Stimulated activated CD4-positive, alpha-beta T cell treated with anti-CD3 and anti-CD28 coated beads, Interleukin-1b, Interleukin-23, amount 100 ng/mL, for 24 hours (primary cell): Measurements from ENCODE around the gene RAB3C.
"Not testable (repeated sequence)": the region's sequence is repeated elsewhere in the genome, so short reads cannot be mapped to it uniquely, and the experiment has no call there.

Experiments used
- DNase-seq, 4 experiments: peaks; one replicate each; pipeline ENCODE4 v3.0.0-alpha.2; 2020; ENCODE audit warnings: low read depth in 4 of 4, low spot score in 1 of 4

RAB3C gene

DNA sequence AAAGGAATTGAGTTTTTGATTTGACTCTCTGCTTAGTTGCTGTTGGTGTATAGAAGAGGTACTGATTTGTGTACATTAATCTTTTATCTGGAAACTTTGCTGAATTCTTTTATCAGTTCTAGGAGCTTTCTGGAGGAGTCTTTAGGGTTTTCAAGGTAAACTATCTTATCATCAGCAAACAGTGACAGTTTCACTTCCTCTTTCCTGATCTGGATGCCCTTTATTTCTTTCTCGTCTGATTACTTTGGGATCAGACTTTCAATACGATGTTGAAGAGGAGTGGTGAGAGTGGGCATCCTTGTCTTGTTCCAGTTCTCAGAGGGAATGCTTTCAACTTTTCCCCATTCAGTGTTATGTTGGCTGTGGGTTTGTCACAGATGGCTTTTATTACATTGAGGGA is 17.7 kb downstream of the RAB3C start:
- not testable (repeated sequence) for DNase-seq

DNA sequence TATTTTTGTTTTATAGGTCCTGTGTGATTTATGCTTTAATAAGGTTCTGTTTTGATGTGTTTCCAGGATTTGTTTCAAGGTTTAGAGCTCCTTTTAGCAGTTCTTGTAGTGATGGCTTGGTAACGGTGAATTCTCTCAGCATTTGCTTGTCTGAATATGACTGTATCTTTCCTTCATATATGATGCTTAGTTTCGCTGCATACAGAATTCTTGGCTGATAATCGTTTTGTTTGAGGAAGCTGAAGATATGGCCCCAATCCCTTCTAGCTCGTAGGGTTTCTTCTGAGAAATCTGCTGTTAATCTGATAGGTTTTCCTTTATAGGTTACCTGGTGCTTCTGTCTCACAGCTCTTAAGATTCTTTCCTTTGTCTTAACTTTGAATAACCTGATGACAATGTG is 20.0 kb downstream of the RAB3C start:
- not testable (repeated sequence) for DNase-seq

DNA sequence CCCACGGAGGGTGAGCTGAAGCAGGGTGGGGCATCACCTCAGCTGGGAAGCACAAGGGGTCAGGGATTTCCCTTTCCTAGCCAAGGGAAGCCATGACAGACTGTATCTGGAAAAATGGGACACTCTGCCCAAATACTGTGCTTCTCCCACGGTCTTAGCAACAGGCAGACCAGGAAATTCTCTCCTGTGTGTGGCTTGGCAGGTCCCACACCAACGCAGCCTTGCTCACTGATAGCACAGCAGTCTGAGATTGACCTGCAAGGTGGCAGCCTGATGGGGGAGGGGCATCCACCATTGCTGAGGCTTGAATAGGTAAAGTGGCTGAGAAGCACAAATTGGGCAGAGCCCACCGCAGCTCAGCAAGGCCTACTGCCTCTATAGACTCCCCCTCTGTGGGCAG is 23.2 kb downstream of the RAB3C start:
- DNase-seq: no peak

DNA sequence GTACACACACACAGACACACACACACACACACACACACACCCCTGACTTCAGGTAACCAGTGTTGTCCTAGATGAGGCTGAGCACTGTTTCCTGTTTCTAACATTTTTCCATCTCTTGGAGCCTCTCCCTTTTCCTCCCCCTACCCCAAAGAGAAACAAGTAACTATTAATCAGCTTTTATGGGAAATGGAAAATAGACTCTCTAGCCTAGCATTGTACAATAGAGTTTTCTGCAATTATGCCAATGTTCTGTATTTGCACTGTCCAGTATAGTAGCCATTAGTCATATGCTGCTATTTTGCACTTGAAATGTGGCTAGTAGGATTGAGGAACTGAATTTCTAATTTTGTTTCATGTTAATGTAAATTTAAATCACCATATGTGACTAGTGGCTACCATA is 33.1 kb downstream of the RAB3C start:
- DNase-seq: no peak

DNA sequence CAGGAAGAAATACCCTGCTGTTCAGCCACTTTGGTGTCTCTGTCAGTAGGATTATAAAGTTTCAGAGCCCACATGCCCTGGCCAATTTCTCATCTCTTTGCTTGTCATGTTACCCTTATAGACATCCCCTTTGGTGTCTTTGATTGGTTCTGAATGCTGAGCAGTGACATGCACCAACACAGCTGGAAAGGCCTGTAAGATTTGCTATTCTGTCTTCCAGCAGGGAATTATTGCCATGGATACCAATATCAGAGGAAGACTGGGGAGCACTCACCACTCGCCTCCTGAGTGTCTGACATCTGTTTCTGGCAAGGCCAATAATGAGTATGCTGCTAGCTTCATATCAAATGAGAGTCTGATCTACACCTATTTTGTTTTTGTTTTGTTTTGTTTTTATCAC is 34.4 kb downstream of the RAB3C start:
- no peak for DNase-seq

DNA sequence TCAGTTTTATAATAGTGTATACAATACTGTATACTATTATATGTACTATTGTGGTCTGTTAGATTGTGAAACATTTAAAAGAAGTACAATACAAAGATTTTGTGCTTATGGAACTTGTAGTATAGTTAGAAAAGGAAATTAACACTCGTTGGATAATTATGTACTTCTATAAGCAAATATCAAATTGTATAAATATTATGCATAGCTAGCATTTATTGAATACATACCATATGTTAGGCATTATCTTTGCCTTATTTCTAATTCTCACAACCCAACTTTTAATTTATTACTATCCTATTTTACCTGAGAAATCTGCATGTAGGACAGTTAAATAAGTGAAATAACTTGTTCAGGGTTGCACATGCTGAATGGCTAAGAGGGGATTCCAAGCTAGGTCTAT is 37.5 kb downstream of the RAB3C start:
- no peak for DNase-seq

DNA sequence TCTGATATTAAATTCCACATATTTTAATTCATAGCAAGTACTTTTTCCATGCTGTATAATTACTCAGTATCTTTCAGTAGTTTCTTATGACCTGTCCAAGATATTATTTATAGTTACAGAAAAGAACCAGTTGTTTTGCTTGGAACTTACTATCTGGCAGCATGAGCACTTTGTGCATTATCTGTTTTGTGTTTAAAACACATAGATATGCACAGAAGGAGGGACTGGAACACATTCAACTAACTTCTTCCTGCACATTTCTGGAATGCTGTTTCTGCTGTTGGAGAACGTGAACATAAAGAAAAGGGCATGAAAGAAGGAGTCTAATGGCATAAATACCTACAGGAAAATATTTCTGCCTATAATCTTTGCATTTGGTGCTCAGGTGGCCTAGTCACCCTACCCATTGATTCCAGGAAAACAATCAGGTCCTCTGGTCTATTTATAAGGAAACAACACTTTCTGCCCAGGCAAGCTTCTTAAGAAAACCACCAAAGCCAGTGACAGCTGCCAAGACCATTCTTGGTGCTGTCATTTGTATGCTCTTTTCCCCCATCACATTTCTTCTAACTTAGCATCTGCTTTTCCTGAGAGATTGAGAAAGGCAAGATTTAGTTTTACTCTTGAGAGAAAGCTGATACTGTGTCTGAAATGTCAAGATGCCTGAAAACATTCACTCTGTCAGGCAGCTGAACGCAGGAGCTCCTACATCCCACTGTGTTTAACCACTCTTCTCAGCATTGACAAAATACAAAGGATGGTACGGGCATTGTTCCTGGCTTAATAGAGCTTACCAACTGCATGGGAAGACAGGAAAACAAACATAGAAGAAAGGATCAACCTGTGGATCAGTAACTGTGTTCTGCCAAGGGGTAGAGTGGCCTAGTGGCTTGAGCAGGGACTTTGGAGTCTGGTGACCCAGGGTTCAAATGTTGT is 40.3 kb downstream of the RAB3C start:
- no peak for DNase-seq

DNA sequence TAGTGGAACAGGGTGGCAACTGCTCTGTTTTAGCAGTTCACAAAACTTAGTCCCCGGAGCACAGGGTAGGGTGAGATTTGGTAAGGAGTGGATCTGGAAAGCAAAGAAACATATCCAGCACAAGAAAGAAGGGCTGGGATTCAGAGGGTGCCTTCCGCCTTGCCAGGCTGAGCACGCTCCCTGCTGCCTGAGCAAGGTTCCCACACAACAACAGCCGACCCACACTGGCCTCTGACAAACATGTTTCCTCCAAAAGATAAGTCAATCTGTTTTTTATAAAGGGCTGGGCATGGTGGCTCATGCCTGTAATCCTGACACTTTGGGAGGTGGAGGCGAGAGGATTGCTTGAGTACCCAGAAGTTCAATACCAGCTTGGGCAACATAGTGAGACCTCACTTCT is 45.8 kb downstream of the RAB3C start:
- DNase-seq: no peak

DNA sequence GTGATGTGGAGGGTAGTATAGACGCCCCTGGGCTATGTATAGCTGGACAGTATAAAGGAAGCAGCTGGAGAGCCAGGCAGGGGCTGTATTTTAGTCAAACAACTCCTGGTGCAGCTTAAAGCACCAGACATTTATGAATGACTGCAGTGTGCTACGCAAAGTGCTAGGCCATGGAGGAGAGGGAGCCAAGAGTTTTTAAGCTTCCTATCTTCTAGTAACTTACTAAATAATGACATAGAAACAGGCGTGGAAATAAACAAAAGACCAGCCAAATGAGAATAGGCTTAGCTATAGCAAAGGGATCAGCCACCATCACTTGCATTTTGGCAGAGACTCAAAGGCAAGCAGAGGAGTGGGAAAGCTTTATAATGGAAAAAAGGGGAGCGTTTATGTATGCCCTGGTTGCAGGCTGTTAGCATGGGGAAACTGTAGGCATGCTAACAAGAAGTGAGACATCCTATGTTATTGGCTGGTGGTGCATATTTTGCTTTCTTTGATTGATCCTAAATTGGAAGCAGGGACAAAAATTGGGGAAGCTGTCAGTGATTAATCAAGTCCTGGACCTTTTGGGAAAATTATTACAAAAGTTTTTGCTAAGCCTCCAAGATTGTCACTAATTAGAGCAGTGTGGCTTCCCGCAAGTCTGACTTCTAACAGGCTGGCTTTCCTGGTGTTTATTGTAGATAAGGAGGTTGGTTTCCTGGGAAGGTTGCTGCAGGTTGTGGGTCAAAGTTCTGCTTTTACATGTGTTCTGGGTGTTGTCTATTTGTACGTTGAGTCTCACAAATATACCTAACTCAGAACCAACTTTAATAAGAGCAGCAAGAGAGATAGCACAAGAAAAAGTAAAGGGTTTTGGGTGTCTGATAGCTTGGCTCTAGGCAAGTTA is 46.6 kb downstream of the RAB3C start:
- DNase-seq: no peak

DNA sequence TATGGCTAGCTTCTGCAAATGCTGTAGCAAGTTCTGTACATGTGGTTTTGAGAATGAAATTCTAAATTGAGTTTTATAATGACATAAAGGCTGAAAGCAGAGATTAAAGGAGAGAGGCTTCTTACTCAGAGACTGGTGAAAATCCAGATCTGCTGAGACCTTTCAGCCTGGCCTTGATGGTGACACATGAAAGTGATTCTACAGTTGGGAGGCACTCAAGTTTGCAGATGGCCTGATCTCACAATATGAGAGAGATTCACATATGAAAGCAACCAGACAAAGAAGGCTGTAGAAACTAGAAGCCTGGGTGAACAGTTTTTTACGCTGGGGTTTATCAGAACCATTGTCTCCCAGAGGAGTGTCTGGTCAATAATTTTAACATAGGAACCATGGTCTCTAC is 49.0 kb downstream of the RAB3C start:
- DNase-seq: no peak

DNA sequence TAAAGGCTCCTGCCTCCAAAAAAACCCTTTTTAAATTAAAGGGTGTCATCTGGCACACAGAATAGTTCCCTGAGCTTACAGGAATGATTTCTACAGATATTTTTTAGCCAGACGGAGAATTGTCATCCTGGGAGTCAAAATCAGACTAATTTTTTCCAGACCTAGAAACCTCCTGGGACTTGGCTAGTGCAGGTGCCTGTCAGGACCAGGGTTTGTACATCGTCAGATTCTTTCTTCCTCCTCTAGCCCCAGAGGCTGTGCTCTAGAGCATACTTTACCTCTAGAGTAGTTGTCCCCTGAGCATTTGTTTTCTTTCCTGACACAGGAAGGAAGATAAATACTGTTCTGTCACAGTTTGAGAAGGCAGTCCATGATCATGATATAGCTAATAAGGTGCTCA is 52.5 kb downstream of the RAB3C start:
- no peak for DNase-seq

DNA sequence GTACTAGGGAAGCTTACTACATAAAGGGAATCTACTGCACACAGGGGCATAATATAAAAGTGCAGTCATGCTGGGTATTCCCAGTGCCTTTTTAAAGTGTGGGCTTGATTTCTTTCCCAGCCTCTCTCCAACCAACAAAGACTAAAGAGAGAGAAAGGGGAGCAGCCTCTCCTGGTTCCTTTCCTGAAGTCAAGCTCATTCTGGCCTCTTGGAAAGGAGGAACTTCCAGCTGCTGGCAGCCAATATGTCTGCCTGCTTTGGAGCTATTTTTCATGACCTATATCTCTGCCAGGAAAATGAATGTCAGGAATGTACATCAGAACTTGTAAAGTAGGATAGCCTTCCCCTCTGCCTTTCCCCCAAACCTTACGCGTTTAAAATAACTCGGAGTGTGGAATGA is 57.1 kb downstream of the RAB3C start:
- DNase-seq: no peak

DNA sequence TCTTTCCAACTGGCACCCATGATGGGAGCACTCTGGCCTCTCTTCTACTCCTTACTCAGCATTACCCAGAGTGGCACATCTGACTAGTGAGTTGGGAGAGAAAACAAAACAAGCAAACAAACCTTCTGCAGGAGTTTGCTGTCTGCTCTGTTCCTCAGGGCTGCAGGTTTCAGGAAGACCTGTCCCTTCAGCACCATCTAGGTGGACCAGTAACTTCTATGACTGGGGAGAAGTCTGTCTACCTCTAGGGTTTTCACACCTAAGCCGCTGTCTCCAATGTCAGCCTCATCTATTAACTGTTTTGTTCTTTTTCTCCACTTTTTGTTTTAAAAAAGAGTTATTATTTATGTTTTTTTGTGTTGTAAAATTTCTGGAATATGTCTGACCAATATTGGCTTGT is 58.7 kb downstream of the RAB3C start:
- DNase-seq: no peak

DNA sequence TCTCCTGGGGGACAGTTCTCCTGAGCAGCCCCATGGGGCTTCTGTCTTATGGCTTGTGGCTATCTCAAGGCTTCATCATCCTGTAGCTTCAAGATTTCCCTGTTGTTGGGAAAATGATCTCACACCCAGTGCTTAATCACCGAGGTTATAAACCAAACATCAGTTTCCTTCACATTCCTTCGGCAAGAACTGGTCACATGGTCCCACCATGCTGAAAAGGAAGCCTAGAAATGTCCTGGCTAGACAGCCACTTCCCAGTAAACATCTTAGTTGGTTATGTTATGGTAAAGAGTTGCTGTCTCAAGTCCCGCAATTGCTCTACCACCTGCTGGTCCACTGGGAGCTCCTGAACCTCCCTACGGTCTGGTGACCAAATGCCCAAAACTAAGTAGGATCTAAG is 66.0 kb downstream of the RAB3C start:
- no peak for DNase-seq

DNA sequence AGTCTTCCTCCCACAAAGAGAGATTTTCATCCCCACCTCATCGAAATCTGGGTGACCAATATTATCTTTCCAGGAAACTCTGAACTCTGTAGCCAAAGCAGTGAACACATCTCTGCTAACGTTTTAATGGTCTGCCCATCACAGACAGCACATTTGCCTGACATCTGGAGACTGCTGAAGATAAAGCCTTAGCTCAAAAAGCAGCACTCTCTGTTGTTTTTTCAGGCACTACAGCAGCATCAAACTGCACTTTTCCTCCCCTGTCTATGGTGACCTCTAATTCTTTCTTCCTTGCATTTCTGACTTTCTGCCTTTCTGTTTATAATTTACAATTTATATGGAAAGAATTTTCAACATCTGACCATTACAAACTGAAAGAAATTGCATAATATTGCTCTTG is 66.8 kb downstream of the RAB3C start:
- DNase-seq: no peak

DNA sequence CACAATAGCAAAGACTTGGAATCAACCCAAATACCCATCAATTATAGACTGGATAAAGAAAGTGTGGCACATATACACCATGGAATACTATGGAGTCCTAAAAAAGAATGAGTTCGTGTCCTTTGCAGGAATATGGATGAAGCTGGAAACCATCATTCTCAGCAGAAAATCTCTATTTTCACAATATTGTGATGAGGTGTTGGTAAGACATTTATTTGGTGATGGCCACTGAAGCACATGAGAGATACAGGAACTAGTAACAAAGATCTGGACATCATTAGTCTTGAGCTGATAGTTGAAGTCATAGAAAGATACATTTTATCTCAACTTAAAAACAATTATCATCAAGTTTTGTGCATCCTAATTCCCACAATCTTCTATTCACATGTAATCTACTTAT is 70.6 kb downstream of the RAB3C start:
- no peak for DNase-seq

DNA sequence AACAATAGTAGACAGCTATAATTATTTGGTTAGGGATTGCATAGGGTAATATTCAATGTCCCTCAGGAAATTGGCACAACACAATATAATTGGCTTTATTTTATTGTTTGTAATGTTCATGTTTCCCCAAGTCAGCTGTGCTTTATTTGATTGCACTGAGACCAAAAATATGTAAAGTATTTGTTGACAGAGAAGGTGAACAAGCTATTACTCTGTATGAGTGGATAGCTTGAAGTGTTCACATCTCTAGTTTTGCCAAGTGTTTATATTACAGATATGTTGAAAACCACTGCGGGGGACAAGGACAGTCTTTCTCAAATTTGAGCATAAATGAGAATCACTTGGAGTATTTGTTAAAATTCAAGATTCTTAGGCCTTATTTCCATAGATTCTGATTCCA is 83.3 kb downstream of the RAB3C start:
- DNase-seq: no peak

DNA sequence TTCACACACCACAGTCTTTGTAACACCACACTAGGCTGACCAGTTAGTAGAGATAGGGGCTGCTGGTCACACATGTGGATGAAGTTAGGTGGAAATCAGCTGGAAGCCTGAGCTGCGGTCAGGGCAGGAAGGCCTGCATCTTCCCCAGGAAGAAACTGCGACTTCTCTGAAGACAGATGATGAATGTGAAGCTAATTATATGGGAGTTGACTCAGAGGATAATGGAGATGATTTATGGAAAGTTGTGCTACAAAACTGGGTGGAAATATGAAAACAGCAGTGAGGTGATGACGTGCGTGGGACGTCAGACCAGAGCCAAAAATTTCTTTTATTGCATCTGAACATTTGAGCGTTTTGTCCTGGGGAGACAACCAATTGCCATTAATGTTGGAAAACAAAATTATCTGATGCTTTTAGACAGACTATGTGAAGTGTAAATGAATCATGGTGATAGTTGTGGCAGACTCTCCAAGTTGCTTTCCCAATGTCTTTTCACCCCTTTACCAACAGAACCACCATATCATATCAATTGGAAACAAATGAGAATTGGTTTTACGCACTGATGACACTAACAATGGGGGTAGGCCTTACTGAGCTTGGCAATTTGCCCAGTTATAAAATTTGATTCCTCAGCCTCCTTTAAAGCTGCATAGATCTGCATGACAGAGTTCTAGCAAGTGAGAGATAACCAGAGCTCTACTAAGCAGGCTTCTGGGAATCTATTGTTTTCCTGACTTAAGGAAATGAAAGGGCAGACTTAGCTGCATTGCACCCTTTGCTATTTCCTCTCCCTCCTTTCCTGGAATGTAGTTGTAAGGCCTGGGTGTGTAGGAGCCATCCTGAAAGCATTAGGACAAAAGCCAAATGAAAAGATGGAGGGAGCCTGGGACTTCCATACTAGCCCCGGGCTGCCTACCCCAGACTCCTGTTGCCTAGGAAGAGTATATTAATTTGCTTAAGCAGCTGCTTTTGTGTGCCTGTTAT is 84.0 kb downstream of the RAB3C start:
- DNase-seq: no peak

DNA sequence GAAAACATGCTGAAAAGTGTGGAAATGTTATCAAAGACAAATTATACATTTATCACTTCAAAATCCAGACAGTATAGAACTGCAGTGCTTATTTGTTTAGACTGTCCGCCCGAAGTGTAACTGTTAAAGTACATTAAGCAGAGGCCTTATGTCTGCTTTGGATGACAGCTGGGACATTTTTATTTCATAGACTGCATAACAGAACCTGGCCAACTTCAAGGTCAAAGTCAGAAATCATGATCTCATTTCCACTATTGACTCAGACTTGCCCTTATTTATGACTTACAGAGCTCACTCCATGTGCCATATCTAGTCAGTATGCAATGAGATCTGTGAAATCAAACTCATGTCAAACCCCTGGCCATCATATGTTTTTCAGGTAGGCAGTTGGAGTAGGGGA is 87.7 kb downstream of the RAB3C start:
- DNase-seq: no peak

DNA sequence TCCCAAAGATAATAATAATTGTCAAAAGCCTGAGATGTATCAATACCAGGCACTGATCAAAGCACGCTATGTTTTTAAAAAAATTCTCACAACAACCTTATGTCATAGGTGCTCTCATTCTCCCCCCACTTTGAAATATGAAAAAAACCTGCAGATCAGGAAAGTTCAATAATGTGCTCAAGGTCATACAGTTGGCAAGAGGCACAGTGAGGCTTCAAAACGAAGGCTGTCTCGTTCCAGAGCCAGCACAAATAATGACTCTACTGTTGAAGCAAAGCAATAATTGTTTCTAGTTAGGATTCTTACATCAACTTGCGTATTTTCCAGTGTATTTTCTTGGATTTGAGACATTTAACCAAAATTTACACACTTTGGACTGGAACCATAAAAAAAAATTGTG is 88.3 kb downstream of the RAB3C start:
- no peak for DNase-seq

DNA sequence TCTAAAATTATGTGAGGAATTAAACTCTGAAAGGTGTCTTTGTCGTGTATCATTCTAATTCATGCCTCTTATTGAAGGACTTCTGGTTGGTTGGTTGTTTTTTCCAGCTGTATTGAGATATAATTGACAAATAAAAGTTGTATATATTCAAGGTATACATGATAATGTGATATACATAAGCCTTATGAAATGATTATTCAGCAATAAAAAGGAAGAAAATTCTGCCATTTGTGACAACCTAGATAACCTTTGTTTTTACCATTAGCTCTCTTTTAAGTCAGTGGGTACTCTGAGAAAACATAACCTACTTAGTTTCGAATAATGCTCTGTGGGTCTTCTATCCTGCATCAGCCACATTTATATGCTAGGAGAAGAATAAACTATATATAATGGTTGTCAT is 89.6 kb downstream of the RAB3C start:
- no peak for DNase-seq
